HG02884 (cell line): Measurements from ENCODE around the gene TEAD3.

Experiments used
- ATAC-seq: cut with Tn5 transposase; IDR thresholded peaks from one replicate; pipeline ENCODE4 v1.9.1; 2021; ENCODE audit warnings: mild to moderate bottlenecking, moderate library complexity; ENCODE audit not compliant: unreplicated experiment

Gene TEAD3

DNA sequence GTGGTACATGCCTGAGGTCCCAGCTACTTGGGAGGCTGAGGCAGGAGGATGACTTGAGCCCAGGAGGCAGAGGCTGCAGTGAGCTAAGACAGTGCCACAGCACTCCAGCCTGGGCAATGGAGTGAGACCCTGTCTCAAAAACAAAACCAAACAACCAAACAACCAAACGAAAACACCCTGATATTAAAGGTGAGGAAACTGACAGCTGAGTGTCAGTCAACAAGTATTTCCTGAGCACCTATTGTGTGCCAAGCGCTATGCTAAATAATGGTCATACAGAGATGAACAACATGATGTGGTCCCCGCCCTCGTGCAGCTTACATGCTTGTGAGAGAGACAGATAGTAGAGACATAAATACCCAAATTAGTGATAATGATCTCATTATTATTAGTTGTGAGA, 17.7 kb upstream of the TEAD3 start:
- ATAC-seq, result no peak

- ATAC-seq, result no peak
These were observed 15.9 kb upstream of the TEAD3 start, which contains the start of gene TULP1 for GRCh38 chr6:35512740-35513139. TULP1 (minus strand) TSS chr6:35512896; CDS start chr6:35512858, 38 bp downstream.

- ATAC-seq, result no peak
These were observed 15.1 kb upstream of the TEAD3 start for GRCh38 chr6:35512006-35512405.

GRCh38 chr6:35511562-35511941, 14.7 kb upstream of the TEAD3 start:
- no peak for ATAC-seq

- ATAC-seq, result no peak
These were observed 14.2 kb upstream of the TEAD3 start for GRCh38 chr6:35510916-35511561.

- ATAC-seq, result no peak
These were observed 11.7 kb upstream of the TEAD3 start for GRCh38 chr6:35508542-35508941.

- ATAC-seq, result no peak
These were observed 11.1 kb upstream of the TEAD3 start for GRCh38 chr6:35508027-35508426.

- ATAC-seq, result no peak
These were observed 10.3 kb upstream of the TEAD3 start for GRCh38 chr6:35507221-35507620.

GRCh38 chr6:35506536-35506935, 9.7 kb upstream of the TEAD3 start:
- ATAC-seq, result no peak

DNA sequence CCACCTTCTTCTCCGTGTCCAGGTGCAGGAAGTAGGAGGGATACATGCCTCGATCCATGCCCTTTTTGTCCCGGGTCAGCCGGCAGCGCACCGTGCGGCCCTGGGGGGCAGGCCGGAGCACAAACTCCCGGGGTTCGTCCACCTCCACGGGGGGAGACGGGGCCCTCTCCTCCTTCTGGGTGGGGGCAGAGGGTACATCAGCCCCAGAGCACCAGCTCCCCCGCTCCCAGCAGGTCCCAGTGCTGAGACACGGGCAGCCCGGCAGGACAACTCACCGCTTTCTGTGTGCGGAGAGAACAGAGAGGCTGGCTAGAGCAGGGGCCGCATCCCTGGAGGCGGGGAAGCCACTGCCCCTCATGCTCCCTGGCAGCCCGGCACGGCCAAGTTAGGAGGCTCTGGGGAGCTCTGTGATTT, 9.1 kb upstream of the TEAD3 start:
- no peak for ATAC-seq

GRCh38 chr6:35503534-35503933, 6.7 kb upstream of the TEAD3 start:
- no peak for ATAC-seq

DNA sequence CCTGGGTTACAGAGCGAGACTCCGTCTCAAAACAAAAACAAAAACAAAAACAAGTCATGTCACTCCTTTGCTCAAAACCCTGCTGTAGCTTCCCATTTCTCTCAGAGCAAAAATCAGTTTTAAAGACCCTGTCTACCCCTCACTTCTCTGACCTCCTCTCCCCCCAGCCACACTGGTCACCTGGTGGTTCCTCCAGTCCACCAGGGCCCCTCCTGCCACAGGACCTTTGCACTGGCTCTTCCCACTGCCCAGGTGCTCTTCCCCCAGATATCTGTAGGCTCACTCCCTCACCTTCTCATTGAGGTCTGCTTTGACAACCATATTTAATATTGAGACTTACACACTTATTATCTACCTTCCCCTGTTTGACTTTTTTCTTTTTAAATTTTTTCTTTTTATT, 4.9 kb upstream of the TEAD3 start:
- ATAC-seq, result no peak

DNA sequence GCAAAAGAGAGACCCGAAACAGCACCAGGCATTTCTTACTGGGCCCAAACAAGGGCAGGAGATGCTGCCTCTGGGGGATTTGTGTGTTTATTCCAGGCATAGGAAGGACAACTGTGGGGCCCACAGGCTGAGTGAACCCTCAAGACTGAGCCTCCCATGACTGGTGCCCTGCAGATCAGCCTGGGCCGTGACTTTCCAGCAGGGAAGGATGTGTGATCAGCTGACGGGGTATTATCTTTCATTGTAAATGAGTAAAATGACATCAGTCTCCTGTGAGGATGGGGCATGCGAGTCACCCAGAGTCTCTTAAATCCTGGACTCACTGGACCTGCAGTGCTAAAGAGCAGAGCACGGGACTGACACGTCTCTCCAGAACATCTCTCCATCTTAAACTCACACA, 3.9 kb upstream of the TEAD3 start:
- no peak for ATAC-seq

DNA sequence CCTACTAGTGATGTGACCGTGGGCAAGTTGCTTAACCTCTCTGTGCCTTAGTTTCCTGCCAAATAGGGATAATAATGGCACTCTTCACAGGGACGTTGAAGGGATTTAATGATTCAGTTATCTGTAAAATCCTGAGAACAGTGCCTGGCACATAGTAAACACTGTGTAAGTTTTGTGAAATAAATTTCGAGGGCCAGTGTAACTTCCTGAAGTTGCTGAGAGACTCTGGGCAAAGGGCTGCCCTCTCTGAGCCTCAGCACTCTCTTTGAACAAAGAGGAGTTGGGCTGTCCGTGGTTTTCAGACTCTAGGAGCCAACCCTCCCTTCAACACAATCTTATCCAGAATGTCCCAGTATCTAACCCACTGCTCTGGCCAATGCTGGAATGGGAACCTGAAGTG, 2.5 kb upstream of the TEAD3 start:
- no peak for ATAC-seq

DNA sequence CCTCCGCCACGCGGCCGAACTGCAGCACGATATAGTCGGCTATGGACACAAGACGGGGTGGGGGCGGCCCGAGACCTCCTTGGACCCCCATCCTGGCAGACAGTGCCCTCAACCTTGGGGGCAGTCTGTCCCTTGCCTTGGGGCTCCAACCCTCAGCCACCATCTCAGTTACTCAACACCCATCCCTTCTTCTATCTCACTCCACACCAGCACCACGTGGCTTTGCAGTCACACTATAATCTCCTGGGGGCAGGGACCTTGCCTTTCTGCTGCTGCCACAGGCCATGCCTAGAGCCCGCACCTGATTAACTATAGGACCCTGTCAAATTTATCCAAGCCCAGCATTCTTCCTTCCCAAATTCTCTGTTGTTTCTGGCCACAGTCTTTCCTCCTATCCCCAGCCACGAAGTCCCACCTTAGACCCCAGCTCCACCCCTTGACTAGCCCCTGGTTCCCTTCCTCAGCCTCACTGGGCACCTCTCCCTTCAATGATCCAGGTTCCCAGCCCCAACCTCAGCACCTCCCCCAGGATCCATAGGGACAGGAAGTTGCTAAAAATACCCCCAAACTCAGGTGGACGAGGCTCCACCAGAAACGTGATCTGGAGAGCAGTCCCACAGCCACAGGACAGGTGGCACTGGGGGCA, 1.7 kb upstream of the TEAD3 start:
- ATAC-seq, result no peak

DNA sequence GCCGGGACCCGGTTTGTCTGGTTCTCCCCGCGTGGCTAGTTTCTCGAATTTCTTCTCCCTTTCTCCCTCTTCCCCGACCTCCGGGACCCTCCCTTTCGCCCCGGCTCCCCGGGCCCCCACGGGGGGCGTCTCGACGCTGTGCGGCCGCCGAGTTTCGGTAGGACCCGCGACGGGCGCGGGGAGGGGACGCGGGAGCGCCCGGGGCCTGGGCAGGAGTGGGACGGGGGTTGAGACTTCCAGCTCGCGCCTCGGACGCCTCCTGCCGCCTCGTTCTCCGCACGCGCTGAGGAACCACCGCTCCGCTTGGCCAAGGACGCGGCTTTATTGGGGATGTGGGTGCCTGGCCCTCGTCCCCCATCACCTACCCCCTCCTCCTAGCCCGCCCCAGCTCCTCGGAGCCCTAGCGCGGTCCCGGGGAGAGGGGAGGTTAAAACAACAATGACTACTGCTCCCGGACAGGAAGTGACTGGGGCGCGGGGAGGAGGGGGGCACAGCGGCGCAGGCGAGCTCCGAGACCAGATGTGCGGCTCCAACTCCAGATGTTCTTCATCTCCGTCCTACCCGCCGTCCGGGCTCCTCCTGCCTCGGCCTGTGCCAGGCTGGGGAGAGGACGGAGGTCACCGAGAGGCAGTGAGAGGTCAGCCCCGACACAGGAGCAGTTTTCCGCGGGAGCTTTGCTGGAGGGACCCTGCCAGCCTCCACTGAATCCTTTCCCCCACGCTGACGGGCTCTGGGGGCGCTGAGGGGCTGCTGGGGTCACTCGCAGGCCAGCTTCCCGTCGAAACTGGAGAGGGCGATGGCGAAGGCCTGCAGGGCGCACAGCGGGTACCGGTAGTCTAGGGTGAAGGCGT, 917 bp upstream of the TEAD3 start:
- no peak for ATAC-seq

- ATAC-seq, result no peak
These were observed 641 bp downstream of the TEAD3 start for GRCh38 chr6:35496036-35496840.

DNA sequence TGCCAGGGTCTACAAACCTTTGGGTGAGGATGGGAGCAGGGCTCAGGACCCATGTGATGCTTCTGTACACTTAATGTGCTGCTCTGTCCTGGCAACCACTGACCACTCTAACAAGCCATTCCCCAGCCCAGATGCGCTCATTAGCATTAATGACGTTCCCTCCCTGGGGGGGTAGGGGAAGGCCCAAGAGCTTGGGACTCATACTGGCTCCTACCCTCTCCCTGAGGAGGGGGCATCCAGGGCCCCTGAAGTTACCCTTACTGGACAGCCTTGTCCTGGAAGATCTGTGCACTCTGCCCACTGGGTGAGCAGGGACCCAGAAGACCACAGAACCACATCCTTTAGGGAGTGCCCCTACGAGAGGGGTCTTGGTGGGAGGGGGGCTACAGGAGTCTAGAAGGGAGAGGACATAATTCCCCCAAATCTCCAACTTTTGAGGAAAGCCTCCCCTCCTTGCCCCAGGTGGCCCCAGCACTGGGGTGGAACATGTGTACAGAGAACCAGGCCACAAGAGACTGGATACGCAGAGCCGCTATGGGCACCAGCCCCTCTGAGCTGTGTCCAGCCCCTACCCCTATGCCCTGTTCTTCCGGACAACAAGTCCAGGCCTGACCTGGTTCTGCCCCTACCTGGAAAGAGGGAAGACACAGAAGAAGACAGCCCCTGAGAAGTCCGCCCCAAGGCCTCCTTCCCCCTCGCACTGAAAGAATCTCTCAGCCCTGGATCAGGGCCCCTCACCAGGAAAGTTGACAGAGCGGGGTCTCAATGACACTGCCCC, 1.4 kb downstream of the TEAD3 start:
- ATAC-seq, result no peak

DNA sequence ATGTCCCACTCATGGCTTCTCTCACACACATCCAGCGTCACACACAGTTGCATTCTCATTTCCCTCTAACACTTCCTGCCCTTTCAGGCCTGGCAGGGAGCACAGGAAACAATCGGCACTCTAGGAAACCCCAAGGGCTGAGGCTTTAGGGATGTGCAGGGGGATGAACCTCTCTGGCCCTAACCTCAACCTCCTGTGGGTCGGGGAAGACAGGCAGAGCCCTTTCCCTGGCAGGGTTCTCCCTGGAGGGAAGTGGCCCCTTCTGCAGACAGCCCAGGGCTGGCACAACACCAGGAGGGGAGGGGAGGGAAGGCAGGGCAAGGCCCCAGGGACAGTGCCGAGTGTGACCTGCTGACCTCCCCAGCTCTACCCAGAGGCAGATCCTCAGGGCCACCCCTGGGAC, 2.7 kb downstream of the TEAD3 start:
- ATAC-seq, result no peak

GRCh38 chr6:35493307-35493983, 3.4 kb downstream of the TEAD3 start:
- ATAC-seq, result no peak
